IPS DF 4.7 (cell line): ENCODE data around the gene TSHZ2.

ENCODE experiments used
- DNase-seq: peaks from one replicate; pipeline ENCODE4 v3.0.0-alpha.2; 2013; ENCODE audit warnings: low spot score; ENCODE audit errors: extremely low read depth

Gene TSHZ2

DNA sequence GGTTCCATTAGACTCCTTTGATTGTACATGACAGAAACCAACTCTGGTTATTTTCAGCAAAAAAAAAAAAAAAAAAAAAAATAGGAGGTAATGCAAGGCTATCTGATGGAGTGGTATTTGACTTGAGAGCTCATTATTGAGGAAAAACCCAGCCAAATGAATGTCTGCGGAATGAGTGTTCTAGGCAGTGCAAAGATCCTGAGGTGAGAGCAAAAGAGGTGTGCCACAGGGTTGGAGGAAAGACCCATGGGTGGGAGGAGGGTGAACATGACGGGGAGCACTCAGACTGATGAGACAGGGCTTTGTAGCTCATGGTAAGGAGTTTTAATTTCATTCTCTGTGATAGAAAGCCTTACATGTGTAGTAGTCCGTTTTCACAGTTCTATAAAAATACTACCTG, 188.9 kb downstream of the TSHZ2 start:
- no peak for DNase-seq

DNA sequence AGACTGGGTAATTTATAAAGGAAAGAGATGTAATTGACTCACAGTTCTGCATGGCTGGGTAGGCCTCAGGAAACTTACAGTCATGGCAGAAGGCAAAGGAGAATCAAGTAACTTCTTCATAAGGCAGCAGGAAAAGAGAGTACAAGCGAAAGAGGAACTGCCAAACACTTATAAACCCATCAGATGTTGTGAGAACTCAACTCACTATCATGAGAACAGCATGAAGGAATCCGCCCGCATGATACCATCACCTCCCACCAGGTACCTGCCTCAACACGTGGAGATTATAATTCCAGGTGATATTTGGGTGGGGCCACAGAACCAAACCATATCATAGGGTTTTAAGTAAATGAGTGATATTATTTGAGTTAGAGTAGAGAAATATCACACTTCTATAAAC, 189.3 kb downstream of the TSHZ2 start:
- DNase-seq: no peak

DNA sequence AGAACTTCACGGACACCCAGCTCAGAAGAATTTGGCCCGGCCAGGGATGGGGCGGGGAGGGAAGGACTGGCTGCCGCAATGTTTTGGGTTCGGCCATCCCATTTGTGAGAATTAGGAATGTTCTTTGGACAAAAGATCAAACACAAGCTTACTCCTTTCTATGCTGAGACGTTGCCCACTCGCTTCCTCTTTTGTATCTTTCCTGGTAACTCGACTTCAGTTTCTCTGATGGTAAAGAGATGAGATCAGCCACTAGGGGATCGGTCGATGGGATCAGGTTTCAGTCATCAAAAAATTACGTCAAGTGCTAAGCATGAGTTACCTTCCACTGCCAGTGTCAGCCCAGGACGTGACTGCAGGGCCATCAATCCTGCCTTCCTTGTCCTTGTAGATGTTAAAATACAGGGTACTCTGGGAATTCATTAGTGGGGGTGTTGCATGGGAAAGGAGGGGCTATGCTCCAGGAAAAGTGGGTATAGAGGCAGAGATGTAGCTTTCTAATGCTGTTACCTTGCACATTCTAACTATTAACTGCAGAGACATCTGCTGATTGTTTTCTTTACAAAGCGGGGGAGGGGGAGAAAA, 190.2 kb downstream of the TSHZ2 start:
- DNase-seq: peak; percentile 49

DNA sequence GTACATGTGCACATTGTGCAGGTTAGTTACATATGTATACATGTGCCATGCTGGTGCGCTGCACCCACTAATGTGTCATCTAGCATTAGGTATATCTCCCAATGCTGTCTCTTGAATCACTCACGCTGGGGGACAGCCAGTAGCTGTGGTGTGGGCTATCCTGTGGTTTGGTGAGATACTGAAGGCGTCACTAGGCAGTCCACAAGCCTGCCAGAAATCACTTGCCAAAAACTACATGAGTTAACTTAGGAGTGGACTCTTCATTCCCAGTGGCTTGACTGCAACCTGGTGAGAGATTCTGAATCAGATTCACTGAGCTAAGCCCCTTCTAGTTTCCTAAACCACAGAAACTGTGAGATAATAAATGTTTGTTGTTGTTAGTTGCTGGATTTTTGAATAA, 191.3 kb downstream of the TSHZ2 start:
- DNase-seq: no peak

DNA sequence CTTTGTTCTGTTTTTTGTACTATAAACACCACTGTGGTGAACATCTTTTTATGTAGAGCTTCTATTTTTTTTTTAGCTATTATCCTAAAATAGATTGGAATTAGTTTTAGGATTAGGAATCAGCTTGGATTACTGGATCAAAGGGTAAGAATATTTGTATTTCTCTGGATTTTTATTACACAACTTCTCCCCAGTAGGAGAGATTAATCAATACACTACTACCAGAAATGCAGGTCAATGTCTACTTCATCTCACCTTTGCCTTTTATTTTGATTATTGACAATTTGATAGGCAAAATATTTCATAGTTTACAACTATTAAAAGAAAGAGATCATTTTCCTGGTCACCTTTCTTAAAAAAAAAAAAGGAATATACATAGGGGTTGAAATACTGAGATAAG, 191.9 kb downstream of the TSHZ2 start:
- DNase-seq: no peak

DNA sequence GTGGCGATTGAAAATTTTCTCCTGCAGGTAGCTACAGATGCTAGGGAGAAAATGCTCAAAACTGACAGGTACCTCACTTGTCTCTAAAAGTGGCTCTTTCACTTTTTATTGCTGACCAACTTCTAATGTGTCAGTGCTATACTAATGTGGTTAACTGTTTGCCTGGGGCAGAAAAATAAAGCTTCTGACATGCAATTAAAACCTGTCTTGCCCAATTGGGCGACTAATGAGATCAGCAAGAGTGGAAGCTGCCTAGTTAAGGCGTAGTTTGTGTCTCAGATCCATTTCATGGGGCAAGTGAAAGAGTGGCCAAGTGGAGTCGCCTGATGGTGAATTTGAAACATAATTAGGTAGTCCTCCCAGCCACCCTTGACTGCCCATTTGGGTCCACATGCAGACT, 193.3 kb downstream of the TSHZ2 start:
- no peak for DNase-seq

DNA sequence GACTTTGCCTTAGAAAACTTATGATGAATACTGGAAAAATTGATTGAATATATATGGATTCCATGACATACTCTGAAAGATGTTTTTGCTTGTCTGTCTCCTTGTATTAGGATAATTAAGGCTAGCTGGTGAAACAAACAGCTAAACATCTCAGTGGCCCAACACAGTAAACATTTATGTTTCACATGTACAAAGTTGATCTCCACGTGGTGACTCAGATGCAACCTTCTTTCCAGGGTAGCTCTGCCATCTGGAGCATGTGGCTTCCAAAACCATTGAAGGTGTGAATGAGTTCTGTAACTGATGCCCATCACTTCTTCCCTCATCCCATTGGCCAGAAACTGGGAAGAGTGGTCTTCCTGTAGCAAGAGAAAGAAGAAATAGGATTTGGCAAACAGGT, 196.3 kb downstream of the TSHZ2 start:
- DNase-seq: no peak

DNA sequence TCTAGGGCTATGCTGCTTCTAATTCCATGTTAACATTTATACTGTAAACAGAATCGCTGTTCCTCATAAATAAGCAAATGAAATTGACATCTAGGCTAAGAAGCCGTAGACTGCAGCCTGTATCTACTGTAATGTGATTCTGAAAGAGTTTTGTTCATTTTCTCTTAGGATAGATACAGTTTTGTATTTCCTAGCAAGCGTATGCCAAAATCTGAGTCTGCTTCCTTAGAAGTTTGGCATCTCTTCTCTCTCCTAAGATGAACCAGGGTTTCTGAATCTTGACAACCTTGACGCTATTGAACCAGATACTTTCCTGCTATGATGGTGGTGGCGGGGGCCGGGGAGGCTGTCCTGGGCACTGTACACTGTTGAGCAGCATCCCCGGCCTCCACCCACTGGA, 198.0 kb downstream of the TSHZ2 start:
- no peak for DNase-seq

DNA sequence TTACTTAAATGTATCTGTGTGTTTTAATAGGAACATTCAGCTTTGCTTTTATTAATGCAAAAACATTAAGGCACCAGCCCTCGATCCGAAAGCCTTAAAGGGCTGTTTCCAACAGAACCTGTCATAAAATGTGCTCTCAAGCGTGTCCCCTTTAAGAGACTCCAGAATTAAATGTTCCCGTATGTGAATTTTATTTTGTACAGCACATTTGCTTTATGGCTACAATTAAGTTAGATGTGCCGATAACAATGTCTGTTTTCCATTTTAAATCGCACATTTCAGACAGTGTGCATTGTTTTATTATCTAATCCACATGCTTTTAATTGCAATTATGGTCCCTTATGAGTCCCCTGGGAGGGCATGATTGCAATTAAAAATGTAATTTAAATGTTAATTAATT, 198.9 kb downstream of the TSHZ2 start:
- no peak for DNase-seq

DNA sequence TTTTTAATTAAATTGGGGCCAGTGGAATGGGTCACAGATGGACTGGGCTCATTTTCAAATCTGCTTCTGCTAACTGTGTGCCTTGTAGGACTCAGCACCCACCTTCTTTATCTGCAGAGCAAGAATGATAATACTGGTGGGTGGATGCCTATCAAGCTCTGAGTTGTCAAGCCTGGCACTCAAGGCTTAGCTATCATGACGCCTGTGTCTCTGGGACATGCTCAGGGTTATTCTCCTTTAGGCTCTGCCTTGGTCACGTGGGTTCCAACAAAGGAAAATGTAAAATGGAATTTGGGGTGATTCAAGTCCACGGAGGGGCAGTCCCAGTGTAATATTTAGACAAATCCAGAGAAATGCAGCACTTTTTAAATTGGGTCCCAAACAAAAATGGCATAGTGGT, 202.3 kb downstream of the TSHZ2 start:
- no peak for DNase-seq

DNA sequence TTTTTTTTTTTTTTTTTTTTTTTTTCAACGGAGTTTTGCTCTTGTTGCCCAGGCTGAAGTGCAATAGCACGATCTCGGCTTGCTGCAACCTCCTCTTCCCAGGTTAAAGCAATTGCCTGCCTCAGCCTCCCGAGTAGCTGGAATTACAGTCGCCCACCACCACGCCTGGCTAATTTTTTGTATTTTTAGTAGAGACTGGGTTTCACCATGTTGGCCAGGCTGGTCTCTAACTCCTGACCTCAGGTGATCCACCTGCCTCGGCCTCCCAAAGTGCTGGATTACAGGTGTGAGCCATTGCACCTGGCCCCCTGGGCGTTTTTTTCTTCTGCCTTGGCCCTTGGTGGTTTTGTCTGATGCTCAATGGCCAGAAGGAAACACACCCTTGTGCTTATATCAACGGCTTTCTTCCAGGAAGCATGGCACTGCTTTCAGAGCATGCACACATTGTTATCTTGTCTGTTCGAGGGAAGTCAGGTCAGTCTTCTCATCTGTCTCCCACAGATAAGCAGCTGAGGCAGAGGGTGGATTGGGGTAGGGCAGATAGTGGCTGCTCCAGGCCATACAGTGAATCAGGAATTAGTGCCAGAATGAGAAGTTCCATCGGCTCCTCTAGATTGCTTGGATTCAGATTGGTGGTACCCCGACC, 203.1 kb downstream of the TSHZ2 start:
- DNase-seq: no peak

DNA sequence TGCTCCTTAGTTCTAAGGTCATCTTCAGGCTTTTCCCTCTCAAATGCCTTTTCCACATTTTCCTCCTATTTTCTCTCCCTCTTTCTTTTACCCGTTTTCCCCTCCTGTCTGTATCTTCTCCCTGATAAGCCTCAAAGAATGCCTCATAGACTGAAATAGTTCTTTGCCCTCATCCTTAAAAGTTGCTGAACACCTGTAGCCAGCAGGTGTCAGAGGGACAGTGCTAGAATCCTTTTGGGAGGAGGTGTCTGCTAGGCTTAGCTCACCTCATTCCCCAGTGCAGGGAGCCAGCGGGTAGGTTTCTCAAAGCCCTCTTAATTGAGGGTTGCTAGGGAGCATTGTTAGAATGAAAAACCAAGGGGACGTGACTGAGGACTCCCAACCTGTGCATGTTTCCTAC, 204.0 kb downstream of the TSHZ2 start:
- no peak for DNase-seq

DNA sequence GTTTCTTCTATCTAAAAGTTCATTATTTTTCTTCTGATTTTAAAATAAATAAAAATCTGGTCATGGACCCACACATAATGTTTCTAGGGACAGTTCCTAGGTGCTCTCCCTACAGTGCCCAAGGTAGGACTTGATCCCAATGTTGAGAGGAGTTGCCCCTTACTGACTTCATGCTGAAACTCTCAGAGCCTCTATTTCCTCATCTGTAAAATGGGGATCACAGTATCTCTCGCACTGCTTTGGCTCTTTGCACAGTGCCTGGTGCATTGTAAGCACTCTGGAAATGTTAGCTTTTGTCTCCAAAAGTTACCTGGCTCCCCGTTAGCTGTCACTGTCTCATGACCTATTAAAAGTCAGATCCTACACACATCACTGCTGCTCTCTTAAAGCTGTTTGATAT, 205.5 kb downstream of the TSHZ2 start:
- DNase-seq: no peak

DNA sequence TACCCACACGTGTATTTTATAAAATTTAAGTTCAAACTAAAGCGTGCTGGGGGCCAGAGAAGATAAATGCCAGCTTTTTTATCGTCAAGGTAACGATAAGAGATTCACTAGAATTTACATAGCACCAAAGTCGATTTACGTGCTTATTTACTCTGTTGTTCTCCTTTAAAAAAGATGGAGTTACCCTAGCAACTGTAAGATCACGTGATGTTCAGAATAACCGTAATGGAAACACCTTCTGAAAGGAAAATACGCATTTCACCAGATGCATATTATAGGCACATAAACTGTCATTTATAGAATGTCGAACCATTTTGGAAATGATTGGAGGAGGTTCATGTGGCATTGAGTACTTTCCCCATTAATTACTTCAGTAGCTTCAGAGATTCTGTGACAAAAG, 207.6 kb downstream of the TSHZ2 start:
- DNase-seq: no peak

DNA sequence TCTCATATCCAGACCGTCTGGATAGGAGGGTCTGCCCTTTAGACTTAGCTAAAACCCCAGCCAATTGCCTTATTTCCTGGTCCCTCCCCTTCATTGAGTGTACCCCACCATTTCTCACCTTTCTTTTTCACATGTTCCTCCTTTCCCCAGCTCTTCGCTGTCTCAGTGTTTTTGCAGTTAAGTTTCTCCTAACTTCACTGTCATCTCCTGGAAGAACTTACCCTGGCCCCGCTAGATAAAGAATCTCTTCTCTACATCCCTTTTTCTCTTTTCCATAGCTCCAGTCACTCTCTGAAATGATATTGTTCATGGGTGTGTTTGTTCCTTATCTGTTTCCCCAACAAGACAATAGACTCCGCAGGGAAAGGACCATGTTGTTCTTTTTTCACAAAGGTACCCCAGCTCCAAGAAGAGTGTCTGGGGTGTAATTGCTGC, 208.8 kb downstream of the TSHZ2 start:
- DNase-seq: no peak

DNA sequence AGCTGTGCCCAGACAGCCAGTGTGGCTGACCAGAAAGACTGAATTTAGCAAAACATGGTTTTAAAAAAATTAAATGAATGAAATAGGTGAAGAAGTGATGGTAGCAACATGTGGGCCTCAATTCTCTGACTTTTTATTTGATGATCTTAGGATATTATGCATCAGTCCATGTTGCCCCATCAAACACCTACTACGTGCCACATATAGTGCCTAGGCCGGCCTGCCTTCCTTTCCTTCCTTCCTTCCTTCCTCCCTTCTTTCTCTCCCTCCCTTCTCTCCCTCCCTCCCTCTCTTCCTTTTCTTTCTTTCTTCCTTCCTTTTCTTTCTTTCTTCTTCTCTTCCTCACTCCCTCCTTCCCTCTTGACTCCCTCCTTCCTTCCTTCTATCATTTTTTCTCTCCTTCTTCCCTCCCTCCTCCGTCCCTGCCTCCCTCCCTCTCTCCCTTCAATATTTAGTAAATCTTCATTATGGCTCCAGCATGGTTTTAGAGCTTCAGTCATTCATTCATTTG, 209.8 kb downstream of the TSHZ2 start:
- no peak for DNase-seq

DNA sequence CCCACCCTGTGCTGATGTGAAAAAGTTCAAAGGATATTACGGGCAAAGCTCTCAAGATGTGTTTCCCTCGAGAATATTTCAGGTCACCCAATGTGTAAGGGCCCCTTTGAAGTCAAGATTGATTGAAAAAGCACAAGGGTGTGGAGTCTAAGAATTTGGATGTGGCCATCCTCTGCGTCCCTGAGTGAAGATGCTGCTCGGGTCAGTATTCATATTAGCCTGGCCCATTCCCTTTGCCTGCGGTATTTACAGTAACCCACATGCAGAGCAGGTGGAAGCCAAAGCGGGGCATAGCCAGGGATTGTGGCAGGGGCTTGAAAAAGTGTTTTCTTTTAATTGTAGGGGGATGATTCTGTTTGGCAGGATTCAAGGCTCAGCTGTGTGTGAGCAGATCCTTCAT, 211.0 kb downstream of the TSHZ2 start:
- no peak for DNase-seq

DNA sequence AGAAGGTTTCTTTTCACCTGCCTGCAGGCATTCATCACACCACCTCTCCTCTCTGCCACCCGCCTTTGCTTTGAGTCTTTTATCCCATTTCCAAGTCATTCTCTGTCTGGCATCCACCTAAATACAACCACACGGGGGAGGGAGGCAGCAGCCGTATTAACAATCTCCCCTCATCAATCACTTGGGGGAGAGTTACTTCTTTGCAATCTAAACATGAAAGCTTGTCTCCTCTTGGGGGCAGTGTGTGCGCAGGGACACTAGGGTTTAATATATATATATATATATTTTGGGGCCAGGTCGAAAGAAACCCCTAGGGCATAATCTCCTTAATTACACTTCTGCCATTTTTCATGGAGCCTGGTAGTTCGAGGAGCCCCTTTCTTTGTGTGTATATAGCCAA, 214.5 kb downstream of the TSHZ2 start:
- no peak for DNase-seq

DNA sequence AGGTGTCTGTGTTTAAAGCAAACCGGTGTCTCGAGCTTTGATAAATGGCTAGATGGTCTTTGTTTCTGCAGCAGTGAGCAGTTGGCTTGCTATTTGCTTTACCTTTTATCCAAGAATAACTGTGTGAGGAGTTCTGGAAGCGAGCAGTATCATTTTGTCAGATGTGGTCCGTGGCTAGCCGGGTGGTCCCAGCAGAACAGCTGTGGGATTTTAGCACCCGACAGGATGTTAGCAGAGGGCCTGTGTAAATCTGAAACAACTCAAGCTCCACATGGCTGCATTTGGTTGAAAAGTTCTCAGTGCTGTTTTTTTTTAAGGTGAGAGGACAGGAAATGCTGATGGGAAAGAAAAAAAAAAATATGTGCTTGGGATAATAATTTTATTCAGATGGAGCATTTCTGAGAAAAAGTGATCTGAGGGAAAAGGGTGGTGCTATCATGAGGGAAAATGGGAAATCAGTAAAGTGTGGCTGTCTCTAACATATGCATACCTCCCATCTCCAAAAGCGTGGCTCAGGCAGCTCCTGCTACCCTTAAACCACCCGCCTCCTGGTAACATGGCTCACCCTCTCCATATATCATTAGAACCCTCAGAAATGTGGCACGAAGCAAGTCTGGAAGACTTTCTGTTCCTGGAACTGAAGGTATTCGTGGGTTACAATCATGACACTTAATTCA, 215.4 kb downstream of the TSHZ2 start:
- DNase-seq: no peak

DNA sequence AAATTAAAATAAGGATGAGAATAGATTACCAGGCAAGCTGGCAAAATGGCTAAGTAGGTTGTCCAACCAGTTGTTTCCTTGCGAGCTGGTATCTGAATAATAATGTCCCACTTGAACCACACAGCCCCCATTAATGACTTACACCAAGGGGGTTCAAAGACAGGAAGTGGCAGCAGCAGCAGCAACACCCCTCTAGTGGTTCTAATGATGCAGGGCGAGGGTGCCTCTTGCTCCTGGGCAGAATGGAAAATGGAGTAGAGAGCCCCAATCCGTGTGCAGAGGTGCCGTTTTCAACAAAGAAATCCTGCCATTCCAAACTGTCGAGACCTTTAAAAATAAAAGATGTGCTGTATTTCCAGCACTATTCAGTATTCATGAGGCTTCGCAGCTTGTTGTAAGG, 218.1 kb downstream of the TSHZ2 start:
- DNase-seq: no peak

DNA sequence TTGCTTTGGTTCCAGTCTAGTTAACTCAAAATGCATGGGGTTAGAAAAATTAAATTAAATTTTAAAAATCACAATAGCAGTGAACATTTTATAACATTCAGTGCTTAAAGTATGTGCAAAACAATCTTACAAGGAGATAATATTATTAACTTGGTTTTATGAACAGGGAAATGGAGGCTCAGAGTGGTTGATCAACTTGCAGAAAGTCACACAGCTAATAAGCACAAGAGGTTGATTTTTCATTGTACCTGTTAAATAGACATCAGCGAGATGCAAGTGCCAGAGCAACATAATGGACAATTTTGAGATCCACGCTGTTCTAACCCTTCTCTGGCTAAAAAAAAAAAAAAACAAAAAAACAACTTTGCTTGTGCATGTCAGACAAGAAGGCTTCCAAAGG, 219.8 kb downstream of the TSHZ2 start:
- DNase-seq: no peak

DNA sequence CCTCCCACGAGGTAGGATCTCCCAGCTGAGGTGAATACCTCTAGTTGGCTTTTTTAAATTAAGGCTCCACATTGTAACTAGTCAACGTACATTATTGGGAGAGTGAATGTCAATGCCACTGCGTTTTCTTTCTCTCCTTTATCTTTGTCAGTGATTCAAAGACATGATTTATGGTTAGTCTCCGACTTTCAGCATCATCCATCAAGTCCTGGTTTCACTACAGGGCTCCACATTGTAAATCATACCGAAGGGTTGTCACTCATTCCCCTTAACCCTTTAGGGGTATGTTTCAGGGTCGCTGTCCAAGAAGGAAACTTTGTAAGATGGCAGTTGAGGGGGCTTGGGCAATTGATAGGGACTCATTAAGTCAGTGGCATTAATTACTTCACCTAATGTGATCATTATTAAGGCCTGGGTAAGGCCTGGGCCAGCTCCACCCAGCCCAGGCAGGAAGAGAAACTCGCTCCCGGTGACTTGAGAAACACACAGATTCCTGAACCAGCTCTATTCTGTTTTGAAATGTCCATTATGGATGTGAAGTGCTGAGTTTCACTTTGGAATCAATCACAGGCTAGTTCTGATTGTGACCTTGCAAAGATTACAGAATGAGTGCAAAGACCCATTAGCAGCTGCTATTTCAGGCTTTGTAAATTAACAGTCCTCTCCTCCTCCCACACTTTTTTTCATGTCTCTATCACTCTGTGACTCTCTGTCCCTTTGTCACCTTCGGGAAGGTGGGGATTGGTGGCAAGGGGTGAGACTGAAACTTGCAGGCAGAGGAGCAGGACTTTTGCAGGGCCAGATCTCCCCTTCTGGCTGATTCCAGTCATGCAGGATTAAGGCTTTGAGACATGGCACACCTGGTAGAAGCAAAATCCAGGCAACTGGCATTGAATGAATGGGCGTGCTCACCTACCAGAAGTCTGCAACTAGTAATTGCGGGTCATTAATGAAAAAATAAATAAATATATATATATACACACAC, 222.4 kb downstream of the TSHZ2 start:
- no peak for DNase-seq
